Hematopoietic multipotent progenitor cell treated with erythropoietin and hydrocortisone succinate and interleukin-3 and kit ligand, for 17 days (in vitro differentiated cells): Measurements from ENCODE around the gene SSH2.

Experiments
- DNase-seq: peaks from one replicate; pipeline ENCODE4 v3.0.0-alpha.2; 2015; ENCODE audit warnings: low spot score

The SSH2 gene

DNA sequence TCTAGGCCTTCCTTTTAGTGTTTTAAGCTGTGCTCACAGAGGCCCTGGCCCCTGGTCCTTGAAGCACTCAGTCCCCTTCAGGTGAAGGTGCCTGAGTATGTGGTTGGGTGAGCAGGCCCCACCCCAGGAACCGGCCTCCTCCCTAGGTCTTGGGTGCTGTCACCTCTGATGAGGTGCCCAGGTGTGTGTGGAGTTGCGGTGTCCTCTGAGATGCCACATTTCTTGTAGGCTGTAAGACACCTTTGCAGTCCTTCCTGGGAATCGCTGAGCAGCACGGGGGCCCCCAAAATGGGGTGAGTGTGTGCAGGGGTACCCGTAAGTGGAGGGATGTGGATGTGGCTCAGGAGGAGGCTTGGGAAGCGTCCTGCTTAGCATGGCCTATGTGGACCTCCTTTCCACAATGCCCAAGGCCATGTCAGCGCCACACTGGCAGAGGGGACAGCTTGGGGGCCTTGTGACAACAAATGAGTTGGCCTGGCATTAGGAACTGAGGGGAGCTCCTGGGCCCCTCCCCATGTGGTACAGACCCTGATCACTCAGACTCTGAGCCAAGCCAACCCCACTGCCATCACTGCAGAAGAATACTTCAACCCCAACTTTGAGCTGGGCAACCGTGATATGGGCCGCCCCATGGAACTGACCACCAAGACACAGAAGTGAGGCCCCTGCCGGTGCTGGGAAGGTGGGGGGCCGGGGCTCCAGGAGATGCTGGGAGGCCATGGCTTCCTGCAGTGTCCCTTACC, 318.5 kb downstream of the SSH2 start:
- no peak for DNase-seq

DNA sequence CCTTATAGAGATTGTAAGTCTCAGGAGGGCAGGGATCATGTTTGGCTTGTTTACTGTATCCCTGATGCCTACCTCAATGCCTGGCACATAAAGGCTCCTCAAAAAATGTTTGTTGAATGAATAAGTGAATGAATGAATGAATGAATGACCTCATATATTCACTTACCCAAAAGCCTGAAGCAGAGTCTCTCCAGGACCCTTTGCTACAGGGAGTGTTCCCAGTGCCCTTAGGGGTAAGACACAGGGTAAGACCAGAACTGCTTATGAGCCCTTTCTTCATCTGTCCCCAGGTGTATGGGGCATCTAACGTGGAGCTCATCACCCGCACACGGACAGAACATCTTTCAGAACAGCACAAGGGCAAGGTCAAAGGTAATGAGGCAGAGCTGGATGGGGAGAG, 319.6 kb downstream of the SSH2 start:
- DNase-seq = no peak

- DNase-seq = no peak
Measured at GRCh38 chr17:29608986-29609385, 321.0 kb downstream of the SSH2 start.

DNA sequence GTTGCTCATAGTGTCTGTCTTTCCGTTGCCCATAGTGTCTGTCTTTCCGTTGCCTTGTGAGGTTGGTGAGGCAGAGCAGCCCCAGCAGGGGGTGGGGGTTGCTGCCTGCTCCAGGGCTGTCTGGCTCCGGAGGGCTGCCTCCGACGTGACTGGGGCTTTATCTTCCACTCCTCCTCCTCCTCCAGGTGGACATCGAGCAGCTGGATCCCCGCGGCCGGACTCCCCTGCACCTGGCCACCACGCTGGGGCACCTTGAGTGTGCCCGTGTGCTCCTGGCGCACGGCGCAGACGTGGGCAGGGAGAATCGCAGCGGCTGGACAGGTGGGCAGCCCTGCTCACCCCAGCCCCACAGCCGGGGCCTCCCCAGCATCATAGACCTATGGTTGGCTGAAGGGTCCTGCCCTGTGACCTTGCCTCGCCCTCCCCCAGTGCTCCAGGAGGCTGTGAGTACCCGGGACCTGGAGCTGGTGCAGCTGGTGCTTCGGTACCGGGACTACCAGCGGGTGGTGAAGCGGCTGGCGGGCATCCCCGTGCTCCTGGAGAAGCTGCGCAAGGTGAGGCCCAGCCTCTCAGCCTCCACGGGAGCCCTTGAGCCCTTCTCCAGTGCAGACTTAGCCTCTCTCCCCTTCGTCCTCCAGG, 322.4 kb downstream of the SSH2 start:
- no peak for DNase-seq

DNA sequence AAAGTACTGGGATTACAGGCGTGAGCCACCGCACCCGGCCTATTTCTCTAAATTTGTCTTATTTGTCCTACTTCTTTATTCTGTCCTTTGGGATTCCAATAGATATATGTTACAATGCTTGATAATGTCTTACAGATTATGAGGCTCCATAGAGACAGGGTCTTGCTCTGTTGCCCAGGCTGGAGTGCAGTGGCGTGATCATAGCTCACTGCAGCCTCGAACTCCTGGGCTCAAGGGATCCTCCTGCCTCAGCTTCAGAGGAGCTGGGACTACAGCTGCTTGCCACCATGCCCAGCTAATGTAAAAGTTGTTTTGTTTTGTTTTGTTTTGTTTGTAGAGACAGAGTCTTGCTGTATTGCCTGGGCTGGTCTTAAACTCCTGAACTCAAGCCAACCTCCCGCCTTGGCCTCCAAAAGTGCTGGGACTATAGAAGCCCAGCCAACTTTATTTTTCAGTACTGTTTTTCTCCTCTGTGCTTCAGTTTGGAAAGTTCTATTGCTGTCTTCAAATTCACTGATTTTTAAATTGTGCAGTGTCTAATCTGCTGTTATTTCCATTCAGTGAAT, 326.8 kb downstream of the SSH2 start:
- no peak for DNase-seq

GRCh38 chr17:29597361-29598172, 332.5 kb downstream of the SSH2 start:
- DNase-seq = no peak

- no peak for DNase-seq
Measured at GRCh38 chr17:29596811-29597210, 333.2 kb downstream of the SSH2 start.

DNA sequence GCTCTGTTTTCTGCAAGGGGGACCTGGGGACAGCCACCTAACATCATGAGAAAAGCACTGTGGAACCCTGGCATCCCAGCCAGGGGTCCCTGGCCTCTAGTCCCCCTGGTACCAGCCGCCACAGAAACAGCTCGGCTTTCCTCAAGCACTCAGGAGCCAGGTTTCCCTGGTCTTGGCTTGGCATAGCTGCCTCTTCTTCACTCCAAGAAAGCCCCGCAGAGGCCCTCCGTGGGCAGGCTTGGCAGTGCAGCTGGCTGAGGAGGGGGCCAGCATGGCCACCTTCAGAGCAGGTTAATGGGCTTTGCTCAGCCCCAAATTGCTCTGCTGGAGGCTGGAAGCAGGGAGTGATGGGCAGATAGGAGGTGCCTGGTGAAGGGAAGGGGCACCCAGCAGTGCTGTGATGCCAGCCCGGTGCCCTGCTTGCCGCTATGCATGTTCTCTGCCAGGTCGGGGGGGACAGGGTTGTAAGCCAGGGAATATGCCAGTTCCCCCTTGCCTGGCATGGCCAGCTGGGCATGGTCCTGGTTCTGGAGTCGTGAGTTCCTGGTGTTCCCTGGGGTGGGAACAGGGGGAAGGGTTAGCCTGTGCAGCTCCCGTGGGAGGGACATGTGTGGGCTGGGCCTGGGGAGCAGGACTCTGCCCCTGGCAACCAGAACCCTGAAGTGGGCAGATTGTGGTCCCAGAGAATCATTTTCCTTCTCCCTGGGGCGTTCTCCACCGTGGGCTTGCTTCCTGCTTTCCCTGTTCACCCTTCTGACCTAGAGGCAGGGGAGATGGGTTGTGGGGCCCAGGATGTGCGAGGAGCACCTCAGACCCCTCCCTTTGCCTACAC, 333.9 kb downstream of the SSH2 start:
- DNase-seq = no peak

DNA sequence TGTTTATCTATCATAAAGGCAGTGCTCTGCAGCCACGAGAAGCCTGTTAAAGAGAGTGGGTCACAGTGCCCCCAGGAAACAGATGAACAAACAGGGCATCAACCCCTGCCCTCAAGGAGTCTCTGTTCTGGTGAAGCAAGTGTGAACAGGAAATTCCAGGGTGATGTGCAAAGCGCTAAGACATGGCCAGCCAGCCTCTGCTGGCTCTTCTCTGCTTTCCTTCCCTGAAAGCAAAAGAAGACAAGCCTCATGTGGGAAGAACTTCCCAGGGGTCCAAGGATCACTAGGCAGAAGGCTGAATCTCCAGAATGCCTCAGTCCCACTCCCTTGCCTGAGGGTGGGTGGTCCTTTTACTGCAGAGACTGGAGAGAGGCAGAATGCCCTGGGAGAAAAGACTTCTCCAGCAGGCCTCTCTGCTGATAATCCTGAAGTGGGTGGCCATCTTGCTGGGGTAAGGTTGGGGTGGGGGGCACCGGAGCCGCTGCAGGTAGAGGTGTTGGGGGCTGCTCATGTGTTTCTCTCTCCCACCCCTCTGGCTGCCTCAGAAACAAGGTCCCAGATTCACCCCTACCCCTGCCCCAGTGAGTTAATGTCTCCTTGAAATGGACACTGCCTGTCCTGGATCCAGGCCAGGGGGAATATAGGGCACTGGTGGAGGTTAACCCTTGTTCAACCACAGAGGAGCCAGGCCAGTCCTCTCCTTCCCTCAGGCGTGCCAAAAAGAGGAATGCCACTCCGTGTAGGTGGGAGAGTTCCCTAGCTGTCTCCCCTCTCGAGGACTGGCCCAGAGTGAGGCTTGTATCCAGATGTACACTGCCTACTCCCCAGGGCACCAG, 334.7 kb downstream of the SSH2 start:
- DNase-seq = no peak

DNA sequence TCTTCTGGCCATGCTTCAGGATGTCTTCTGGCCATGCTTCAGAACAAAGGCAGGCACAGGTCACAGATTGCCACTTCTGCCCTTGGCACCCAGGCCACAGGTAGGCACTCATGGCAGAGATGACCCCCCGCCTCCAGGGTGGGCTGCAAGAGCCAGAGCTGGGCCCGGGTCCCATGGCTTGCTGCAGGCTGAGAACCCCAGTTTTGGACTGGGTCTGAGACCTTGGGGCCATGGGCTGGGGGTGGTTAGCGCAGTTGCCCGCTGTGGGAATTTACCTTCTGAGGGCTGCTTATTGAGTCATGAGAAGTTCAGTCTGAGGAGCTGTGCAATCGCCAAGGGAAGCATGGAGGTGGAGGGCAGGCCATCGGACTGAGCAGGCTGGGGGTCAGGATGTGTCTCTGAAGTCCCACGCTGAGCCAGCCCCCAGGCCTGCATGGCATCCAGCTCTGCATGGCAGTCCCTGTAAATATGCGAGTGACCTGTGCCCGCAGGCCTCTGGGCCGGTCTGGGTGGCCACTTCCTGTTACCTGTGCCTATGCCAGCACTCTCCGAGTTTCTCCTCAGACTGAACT, 335.4 kb downstream of the SSH2 start:
- no peak for DNase-seq

GRCh38 chr17:29593591-29594518, 336.2 kb downstream of the SSH2 start:
- no peak for DNase-seq

- no peak for DNase-seq
Measured at GRCh38 chr17:29592850-29593551, 337.0 kb downstream of the SSH2 start, which contains the start of gene ANKRD13B. Gene ANKRD13B (plus strand): TSS chr17:29593132. CDS start chr17:29593622, 490 bp downstream.

- DNase-seq = peak; percentile 36
Measured at GRCh38 chr17:29591737-29592608, 338.1 kb downstream of the SSH2 start.

DNA sequence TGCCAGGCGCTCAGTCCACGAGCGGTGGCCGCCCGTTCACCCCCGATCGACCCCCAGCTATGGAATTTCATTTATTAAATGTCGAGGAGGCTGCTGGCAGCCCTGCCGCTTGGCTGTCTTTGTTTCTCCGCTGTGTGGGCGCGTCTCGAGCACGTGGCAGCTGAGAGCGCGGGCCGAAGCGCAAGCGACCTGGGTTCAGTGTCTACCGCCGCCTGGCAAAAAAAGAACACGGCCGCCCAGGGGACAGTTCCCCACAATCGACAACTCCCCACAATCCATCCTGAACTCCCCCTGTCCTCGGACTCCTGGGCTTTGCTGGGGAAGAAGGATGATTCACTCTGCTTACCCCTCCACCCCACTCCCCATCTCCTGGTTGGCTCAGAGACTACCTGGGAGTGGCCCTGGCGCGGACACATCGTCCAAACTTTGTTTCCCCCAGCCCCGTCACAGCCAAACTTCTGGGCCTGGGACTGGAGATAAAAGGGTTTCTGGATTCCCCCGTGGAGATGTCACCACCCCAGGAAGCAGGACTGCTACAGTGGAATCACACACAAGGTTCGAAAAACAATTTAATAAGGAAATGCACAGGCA, 338.8 kb downstream of the SSH2 start:
- DNase-seq = no peak

- no peak for DNase-seq
Measured at GRCh38 chr17:29590411-29591145, 339.4 kb downstream of the SSH2 start.
